NCI-H748 (cell line): ENCODE measurements around the gene LST1.

Source experiments
- DNase-seq: peaks from one replicate; lab custom pipeline; 2025; ENCODE audit not compliant: unreplicated experiment; lab: John Stamatoyannopoulos, UW

LST1 gene

DNA sequence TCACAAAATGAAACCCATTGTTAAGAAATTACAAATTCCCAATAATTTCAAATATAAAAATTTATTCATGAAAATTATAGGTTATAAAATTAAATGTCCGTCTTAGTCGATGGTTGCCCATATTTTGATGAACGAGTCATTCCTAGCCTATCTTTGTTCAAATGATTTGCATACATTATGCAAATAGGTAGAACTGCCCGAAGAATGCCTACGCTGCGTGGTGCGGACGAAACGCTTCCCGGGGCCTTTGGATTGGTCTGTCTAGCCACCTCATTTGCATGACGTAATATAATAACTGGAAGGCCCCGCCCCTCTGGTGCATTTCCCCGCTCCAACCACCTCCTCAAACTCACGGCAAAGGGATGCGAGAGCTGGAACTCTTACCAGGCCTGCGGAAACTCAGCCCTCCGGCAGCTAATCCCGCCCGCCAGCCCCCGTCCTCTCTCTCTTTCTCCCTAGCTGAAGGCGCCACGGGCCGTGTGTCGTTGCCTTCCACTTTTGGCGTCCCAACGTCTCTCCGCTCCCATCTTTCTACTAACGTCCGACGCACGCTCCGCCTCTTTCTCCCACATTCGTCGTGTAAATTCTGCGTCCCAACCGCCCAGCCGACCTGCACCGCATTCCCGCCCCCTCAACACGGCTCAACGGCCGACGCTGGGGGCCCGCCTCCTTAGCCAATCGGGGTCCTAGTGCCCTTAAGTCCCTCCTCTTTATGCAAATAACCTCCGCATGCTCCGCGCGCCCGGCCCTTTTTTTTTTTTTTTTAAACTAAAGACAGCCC is 33.9 kb downstream of the LST1 start:
- DNase-seq: peak; percentile 100

DNA sequence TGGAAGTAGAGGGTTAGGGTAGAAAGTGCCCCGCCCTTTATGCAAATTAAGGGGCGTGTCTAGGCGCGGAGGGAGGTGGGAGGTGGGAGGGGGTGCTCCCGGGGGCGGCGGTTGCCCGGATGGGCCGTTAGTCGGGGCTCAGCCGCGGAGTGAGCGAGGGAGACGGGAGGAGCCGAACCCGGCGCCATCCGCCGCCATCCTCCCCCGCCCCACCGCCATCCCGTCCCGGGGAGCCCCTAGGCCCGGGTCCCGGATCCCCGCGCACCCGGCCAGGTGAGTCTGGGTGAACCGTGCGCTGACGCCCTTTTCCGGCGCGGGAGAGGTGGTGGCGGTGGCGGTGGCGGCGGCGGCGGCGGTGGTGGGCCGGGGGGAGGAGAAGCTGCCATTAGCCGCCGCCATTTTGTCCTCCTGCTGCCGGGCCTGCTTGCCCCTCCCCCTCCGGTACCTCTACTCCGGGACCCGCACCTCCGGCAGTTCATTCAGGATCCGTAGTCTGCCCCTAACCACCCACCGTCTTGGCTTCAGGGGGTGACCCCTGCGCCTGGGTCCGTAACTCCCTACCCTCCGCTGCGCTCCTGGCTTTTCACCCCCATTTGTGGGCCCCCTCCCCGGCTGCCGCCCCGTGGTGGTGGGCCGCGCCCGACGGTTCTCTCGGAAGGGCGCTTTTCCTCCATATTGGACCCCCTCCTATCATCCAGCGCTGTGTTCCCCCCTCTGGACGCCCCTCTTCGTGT is 34.7 kb downstream of the LST1 start, which contains the start of gene PRRC2A:
Gene PRRC2A, plus strand, starts transcription at position 130 of the 734 bp plus-strand sequence. CDS start 2,075 bp downstream, outside the sequence.
- DNase-seq: peak; percentile 91

- DNase-seq: peak; percentile 23
Observed at GRCh38 chr6:31621320-31621939, 35.4 kb downstream of the LST1 start.

GRCh38 chr6:31621991-31622390 is 35.9 kb downstream of the LST1 start:
- no peak for DNase-seq

DNA sequence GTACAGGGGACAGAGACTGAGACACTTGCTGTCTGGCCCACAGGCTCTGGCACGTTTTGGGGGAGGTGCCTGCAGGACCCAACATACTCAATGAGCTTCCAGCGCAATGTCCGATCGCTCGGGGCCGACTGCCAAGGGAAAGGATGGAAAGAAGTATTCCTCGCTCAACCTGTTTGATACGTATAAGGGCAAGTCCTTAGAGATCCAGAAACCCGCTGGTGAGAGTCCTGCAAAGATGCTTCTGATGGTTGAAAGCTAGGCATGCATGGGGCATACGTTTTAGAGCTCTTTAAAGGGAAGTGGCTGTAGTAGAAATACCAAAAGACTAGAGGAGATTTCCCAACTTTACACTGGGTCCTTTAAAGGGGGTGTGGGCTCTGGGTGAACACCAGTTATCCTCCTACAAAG is 36.6 kb downstream of the LST1 start:
- DNase-seq: no peak

DNA sequence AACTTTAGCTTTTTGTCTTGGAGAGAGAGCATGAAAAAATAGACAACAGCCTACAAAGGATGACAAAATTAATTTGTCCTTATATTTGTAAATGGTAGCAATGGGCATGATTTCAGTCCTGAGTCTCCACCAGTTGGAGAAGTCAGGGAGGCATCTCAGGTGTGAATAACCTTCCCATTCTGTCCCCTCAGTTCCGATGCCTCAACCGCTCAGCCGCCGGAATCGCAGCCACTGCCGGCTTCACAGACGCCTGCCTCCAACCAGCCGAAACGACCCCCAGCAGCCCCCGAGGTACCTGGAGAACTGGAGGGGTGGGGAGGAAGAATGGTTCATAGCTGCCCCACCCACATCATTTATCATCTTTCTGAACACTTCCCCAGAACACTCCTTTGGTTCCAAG is 38.0 kb downstream of the LST1 start:
- no peak for DNase-seq

DNA sequence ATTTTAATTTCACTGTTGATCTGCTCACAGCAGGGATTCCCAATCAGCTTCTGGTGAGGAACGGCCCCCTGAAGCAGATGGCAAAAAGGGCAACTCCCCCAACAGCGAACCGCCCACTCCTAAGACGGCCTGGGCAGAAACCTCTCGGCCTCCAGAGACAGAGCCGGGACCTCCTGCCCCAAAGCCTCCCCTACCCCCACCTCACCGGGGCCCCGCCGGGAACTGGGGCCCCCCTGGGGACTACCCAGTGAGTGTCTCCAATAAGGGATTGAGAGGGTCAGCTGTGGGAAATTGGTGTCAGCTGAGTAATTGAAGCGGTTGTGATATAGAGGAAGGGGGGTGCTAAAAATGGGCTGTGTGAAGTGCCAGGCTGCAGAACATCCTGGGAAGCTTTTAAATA is 40.9 kb downstream of the LST1 start:
- DNase-seq: no peak

DNA sequence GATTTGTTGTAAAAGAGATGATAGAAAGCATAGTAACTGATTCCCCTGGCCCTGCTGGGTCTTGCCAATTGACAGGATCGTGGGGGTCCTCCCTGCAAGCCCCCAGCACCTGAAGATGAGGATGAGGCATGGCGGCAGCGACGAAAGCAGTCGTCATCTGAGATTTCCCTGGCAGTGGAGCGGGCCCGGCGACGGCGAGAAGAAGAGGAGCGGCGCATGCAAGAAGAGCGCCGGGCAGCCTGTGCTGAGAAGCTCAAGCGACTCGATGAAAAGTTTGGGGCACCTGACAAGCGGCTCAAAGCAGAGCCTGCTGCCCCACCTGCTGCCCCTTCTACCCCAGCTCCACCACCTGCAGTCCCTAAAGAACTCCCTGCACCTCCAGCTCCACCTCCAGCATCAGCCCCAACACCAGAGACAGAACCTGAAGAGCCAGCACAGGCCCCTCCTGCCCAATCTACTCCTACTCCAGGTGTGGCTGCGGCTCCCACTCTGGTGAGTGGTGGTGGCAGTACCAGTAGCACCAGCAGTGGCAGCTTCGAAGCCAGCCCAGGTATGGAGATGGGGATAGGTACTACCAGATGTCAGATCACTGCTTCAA is 41.7 kb downstream of the LST1 start:
- DNase-seq: no peak

DNA sequence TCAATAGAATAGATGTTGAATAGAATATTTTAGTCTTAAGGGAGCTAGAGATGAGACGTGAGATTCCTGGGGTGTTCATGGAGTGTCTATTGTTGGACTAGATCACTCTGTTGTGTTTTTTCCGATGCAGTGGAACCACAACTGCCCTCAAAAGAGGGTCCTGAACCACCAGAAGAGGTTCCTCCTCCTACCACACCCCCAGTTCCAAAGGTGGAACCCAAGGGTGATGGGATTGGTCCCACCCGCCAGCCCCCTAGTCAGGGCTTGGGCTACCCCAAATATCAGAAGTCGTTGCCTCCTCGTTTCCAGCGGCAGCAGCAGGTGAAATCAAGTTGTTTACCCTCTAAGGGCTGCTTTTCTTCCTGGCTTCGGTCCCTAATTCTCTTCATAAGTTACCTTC is 42.9 kb downstream of the LST1 start:
- no peak for DNase-seq

- DNase-seq: no peak
Observed at GRCh38 chr6:31630177-31630934, 44.3 kb downstream of the LST1 start.

DNA sequence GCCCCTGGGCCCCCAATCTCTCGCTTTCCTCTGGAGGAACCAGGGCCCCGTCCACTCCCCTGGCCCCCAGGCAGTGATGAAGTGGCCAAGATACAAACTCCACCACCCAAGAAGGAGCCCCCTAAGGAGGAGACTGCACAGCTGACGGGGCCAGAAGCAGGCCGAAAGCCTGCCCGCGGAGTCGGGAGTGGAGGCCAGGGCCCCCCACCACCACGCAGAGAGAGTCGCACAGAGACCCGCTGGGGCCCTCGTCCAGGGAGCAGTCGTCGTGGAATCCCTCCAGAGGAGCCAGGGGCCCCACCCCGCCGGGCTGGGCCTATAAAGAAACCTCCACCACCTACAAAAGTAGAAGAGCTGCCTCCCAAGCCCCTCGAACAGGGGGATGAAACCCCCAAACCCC is 45.1 kb downstream of the LST1 start:
- DNase-seq: no peak

DNA sequence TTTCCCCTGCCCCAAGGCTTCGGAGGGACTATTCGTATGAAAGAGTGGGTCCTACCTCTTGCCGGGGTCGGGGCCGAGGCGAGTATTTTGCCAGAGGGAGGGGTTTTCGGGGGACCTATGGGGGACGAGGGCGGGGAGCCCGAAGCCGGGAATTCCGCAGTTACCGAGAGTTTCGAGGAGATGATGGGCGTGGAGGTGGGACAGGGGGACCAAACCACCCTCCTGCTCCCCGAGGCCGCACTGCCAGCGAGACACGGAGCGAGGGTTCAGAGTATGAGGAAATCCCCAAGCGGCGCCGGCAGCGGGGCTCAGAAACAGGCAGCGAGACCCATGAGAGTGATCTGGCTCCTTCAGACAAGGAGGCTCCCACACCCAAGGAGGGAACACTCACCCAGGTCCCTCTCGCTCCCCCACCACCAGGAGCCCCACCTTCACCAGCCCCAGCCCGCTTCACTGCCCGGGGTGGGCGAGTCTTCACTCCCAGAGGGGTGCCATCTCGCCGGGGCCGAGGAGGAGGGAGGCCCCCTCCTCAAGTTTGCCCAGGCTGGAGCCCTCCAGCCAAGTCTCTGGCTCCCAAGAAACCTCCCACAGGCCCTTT is 45.7 kb downstream of the LST1 start:
- no peak for DNase-seq

DNA sequence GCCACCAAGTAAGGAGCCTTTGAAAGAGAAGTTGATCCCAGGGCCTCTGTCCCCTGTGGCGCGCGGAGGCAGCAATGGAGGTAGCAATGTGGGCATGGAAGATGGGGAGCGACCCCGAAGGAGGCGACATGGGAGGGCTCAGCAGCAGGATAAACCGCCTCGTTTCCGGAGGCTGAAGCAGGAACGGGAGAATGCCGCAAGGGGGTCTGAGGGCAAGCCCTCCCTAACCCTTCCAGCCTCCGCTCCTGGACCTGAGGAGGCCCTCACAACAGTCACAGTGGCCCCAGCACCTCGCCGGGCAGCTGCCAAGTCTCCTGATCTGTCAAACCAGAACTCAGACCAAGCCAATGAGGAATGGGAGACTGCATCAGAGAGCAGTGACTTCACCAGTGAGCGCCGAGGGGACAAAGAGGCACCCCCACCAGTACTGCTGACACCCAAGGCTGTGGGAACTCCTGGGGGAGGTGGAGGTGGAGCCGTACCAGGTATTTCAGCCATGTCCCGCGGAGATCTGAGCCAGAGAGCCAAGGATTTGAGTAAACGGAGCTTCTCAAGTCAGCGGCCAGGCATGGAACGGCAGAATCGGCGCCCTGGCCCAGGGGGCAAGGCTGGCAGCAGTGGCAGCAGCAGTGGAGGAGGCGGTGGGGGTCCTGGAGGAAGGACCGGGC is 46.3 kb downstream of the LST1 start:
- DNase-seq: no peak

GRCh38 chr6:31633447-31633846 is 47.4 kb downstream of the LST1 start:
- DNase-seq: no peak

GRCh38 chr6:31634131-31634530 is 48.1 kb downstream of the LST1 start:
- DNase-seq: no peak

DNA sequence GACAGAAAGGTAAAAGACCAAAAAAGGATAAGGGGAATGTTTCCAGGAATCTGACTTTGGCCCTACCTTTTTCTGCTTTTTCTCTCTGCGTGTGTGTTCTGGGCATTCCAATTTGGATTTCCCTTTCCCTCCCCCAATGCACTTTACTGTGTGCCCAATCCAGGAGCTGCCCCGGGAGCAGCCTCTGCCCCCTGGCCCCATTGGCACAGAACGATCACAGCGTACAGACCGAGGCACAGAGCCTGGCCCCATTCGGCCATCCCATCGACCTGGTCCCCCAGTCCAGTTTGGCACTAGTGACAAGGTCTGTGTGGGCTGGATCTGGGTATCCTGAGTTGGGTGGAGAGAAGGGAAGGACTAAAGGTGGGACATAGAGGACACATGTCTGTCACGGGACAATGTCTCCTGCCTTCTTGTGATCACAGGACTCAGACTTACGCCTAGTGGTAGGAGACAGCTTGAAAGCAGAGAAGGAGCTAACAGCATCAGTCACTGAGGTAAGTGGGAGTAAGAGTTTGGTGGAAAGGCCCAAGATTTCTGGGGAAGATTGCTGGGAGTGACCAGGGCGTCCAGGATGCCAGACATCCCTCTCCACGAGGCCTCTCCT is 49.0 kb downstream of the LST1 start:
- no peak for DNase-seq

GRCh38 chr6:31636698-31637596 is 50.9 kb downstream of the LST1 start:
- DNase-seq: no peak
